GM18907 (cell line): Measurements from ENCODE around the gene SHROOM3.
"Not testable (repeated sequence)": the region's sequence is repeated elsewhere in the genome, so short reads cannot be mapped to it uniquely, and the experiment has no call there.

Source experiments
- ATAC-seq: cut with Tn5 transposase; IDR thresholded peaks from one replicate; pipeline ENCODE4 v1.9.1; 2021; ENCODE audit warnings: mild to moderate bottlenecking, moderate library complexity; ENCODE audit not compliant: unreplicated experiment

The SHROOM3 gene

DNA sequence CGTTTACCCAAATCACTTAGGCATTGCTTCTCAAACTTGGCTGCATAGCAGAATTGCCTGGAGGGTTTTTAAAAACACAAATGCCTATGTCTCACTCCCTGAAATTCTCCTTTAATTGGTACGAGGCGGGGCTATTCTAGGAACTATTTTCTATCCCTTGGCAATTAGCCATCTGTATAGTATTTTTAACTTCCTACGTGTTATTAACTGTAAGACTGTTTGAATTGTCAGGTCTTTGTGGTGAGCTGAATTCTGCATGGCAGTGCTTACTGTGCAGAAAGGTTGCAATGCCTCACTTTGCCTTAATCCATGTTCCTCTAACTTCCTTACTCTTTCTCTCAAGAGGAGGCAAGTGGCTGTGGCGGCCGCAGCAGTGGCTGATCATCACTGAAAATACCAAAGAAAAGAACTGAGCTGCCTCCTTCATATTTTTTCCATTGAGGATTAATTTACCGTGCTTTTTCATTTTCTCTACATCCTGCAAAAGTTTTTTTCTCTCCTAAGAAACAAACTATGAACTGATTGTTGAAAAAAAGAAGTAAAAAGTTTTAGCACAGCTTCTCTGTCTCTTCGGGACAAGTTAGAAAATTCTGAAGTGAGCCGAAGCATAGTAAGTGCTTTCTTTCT lies at the start of gene SHROOM3:
Gene SHROOM3 (plus strand): TSS at position 329 of the 627 bp plus-strand sequence. CDS start 824 bp downstream, outside the sequence.
- no peak for ATAC-seq

DNA sequence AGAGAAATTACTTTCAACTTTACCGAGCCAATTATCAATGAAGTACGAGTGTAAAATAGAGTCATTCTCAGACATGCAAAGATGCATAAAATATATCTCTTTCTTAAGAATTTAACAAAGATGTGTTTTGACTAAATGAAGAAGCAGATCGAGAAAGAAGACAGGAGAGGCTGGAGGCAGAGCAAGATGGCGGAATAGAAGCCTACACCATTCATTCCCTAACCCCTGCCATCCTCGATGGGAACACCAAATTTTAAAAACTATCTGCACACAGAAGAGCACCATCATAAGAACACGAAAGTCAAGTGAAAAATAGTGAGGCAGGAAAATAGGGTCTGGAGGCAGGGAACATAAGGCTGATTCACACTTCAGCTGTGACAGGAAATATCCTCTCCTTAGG lies 49.1 kb upstream of the SHROOM3 start:
- ATAC-seq = no peak

DNA sequence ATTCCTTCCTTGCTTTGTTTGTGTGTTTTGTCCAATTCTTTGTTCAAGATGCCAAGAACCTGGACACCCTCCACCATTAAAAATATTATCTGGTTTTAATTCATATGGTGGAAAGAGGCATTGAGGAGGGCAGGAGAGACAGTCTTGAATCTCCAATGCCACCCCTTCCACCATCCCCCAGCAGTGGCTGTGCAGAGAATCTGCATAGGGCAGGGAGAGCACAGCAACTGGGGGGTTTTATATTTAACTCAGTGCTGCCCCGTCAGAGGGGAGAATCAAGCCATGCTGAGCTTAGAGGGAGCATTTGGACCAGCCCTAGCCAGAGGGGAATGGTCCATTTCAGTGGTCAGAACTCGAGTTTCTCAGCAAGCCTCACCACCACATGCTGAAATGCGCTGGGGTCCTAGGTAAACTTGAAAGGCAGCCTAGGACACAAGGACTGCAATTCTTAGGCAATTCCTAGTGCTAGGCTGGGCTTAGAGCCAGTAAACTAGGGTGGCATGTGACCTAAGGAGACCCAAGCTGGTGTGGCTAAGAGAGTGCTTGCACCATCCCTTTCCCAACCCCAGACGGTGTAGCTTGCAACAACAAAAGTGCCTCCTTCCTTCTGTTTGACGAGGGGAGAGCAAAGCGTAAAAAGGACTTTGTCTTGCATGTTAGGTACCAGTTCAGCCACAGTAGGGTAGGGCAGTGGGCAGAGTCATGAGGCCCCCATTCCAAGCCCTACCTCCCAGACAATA lies 48.3 kb upstream of the SHROOM3 start:
- no peak for ATAC-seq

DNA sequence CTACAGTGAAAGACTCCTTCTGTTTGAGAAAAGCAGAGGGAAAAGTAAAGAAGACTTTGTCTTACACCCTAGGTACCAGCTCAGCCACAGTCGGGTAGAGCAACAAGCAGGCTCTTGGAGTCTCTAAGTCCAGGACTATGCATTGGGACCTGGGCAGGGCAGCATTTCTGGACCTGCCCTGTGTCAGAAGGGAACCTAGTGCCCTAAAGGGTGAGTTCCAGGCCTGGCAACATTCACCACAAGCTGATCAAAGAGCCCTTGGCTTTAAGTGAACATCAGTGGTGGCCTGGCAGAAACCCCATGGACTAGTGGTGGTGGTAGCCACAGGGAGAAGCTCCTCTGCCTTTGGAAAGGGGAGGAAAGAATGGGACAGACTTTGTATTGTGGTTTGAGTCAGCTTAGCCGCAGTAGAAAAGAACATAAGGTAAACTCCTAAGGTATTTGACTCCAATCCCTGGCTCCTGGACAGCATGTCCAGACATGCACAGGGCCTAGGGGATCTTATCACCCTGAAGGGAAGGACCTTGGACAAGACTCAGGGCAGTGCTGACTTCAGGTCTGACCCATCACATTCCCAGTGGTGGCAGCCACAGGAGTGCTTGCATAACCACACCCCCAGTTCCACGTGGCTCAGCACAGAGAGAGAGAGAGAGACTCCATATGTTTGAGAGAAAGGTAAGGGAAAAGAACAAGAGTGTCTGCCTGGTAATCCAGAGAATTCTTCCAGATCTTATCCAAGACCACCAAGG lies 46.7 kb upstream of the SHROOM3 start:
- ATAC-seq = no peak

DNA sequence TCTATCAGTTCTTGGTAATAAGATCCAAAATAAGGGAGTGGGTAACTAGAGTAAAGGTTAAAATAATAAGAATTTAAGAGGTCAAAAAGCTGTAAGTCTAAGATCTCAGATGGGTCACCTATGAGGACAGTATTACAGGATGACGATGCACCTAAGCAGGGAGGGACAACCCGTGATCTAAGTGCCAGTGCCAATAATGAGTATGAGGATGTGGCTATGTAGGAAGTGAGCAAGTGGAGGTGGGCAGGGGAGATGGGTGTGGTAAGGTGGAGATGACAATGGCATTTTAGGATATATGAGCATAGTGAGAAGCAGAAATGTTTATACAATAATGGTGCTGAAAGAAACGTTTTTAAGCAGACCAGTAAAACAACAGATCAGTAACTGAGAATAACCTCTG lies 33.4 kb upstream of the SHROOM3 start:
- no peak for ATAC-seq

DNA sequence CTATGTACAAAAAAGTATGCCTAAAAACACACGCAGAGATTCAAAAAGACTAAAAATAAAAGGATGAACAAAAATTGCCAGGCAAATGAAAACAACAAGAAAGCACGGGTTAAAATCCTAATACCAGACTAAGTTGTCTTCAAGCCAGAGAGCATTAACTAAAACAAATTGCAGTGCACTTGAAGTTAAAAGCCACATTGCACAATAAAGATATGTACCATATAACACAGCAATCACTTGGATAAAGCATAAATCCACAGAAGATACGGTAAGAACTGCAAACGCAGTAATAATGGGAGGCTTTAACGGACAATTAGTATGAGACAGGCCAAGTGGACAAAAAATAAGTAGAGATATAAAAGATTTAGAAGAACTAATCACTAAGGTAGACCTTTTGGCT lies 28.9 kb upstream of the SHROOM3 start:
- no peak for ATAC-seq

DNA sequence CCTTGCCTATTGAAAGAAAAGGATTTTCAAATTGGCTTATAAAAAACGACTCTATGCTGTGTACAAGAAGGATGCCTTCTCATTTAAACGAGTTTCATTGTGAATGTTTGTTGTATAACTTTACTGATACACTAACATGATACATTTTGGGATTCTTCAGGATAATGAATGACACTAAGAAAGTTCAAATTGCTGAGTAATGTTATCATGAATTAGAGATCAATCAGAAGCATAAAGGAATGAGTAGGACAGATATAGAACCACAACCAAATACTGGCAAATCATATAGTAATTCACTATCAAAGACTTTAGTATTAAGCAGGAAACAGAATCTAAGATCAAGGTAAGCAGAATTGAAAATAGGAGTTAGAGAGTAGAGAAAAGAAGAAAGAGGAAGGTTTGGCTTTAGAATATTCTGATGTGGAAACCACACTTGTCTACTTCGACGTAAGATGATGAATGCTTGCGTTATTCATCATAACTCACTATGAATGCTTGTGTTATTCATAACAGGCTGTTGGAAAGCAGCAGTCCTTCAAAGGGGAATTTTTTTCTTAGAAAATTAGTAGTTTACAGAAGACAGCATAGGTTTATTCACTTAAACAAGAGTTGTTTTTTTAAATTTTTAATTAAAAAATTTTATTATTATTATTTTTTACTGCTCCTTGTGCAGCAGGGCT lies 27.4 kb upstream of the SHROOM3 start:
- no peak for ATAC-seq

DNA sequence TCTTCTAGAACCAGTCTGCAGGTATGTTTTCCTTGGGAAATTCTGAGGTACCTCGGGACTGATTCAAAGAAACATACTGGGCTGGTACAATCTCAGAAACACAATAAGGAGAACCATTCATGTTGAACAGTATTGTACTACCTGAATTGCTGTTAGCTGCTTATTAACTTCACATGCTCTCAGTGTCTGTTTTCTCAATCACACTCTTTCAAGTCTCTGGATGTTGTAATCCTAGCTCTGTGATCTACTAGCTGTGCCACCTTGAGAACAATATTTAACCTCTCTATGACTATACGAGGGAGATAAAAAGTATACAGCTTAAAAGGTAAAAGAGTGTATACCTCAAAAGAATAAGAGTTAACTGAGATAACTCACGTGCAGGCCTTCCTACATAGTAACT lies 24.4 kb upstream of the SHROOM3 start:
- no peak for ATAC-seq

DNA sequence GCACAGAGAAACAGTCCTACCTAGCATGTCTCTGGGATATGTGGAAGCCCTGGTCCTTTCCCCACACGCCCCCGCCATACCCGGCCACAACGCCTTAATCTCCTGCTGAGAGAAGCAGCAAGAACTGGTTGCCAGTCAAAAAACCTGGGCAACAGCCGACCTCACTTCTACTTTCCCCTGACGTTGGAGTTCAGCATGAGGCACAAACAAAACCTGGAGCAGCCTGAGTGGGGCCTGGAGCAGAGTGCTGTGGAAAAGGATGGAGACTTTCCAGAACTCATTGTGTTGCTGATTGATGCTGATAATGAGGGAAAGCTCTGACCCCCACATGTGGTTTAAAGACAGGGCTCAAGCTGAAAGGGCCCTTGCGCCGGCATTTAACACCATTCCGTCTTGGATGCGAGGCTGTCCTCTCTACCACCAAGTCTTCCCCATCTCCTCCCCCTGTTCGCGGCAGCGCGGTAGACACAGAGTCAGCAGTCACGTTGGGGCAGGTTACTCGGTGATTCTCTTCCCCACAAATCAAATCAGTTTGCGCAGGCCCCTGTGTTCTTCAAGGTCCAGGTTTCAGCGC lies 14.8 kb upstream of the SHROOM3 start:
- ATAC-seq = no peak

DNA sequence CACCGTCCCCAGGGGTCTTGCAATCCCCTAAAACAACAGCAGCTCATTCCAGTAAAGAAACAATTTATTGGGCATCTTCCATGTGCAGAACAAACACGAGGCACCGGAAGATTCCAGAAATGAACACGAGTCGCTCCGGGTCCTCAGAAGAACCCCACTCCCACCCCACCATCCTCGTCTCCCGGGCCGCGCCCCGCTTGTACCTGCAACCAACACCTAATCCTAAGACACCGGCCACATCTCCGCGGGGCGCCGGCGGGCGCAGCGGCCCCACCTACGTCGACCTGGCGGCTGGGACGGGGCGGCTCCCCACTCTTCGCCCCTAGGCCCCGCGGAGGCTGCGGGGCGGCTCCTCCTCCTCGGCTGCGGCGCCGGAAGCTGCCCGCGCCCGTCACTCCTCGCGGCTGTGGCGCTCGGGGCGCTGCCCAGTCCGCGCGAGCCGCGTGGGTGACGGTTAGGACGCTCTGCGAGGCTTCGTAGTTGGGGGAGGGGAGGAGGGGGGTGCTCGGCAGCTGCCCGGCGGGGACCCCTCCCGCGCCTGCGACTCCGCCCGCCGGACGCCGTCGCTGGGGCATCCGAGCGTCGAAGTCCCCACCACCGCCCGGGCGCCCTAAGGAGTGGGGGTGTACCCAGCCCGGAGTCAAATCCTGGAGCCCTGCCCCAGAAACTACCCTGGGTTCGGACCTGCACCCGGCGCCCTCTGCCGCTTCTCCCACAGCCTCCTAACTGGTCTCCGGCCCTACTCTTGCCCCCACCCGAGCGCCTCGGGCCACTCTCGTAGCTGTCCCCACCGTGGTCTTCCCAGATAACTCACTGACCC lies 14.1 kb upstream of the SHROOM3 start, which contains the start of gene CCDC158:
Gene CCDC158 (minus strand): TSS at position 380 of the 820 bp plus-strand sequence. CDS start 17,934 bp downstream, outside the sequence.
- ATAC-seq = no peak

DNA sequence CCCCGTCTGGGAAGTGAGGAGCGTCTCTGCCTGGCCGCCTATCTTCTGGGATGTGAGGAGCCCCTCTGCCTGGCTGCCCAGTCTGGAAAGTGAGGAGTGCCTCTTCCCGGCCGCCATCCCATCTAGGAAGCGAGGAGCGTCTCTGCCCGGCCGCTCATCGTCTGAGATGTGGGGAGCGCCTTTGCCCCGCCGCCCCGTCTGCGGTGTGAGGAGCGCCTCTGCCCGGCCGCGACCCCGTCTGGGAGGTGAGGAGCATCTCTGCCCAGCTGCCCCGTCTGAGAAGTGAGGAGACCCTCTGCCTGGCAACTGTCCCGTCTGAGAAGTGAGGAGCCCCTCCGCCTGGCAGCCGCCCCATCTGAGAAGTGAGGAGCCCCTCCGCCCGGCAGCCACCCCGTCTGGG lies 11.9 kb upstream of the SHROOM3 start:
- ATAC-seq = not testable (repeated sequence)

DNA sequence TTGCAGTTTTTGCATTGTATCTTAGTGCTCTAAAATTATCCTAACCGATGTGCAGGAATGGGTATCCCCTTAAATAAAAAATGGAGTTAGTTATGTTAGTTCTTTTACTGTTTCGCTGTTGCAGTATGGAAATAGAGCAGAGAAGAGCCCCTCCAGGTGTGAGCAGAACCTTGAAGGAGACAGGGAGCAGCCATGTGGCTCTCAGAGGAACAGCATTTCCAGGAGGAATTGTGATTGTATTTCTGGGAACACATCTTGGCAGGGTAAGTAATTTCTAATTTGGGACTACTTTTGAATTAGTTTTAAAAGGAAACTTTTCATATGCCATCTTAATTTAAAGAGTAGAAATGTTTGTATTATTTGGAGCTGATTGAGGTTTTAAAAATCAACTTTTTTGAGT lies 8.8 kb upstream of the SHROOM3 start:
- ATAC-seq = no peak

DNA sequence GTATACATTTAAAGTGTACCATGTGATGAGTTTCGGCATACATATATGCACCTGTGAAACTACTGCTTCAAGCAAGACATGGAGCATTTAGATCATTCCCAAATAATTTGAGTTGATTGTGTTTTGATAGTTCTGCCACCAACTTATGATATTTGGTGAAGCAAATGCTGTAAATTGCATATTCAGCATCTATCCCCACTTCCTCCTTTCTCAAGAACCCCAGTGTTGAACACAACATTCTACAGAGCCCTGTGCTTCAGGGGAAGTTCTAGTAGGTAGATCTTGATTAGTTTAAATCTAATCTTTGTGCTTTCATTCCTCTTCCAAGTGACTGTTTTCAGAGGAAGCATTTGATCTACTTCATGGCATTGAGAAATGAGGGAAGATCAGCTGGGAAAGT lies 5.4 kb upstream of the SHROOM3 start:
- no peak for ATAC-seq

DNA sequence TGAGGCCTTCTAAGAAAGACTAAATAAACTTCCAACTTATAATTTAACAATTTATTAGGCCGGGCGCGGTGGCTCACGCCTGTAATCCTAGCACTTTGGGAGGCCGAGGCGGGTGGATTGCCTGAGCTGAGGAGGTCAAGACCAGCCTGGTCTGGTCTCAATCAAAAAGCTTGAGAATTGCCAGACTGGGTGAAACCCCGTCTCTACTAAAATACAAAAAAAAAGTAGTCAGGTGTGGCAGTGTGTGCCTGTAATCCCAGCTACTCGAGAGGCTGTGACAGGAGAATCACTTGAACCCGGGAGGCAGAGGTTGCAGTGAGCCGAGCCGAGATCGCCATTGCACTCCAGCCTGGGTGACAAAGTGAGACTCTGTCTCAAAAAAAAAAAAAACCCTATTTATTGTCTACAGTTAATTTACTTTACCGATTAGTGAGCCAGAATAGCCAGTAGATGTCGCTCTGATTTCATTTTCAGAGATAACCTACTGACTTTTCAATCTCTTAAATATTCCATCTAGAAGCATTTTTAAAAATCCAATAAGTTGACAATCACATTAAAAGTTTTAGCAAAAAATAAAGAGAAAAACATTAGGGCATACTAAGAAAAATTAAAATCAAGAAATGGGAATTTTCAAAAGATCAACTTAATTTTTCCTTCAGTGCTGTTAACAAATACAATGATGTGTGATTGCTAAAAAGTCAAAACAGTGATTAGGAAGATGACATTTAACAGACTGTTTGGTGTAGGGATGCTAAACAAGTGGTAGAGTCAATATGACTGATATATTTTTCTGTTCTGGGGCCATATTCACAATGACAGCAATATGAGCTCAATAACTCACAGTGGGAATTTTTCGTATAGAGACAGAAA lies 4.3 kb upstream of the SHROOM3 start:
- ATAC-seq = no peak

DNA sequence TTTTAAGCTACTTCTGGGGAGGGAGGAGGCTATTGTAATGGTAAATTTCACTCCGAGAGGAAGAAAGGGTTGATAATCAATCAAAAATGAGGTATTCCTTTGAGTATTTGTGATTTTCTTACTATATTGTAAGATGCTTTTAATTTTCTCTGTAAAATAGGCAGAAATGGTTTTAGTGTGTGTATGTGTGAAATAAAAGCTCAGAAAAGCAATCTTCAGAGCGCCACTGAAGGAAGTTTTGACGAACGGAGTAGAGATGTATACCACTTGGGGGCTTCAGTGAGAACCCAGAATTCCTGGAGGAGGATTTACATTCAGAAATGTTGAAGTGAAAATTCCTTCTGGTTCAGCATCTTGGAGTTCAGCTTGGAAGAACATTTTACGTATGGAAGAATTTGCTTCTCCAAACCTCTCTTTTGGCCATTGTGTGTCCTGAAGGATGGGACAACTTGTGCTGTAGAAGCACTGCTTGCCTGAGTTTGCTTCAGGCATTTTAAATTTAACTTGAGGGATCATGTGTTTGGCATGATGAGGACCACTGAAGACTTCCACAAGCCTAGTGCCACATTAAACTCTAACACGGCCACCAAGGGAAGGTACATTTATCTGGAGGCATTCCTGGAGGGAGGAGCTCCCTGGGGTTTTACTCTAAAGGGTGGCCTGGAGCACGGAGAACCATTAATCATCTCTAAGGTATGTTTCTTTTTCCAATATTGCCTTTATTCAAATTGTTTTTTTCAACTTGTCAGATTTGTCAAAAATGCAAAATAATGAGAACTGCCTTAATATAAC lies 695 bp downstream of the SHROOM3 start:
- ATAC-seq = no peak

DNA sequence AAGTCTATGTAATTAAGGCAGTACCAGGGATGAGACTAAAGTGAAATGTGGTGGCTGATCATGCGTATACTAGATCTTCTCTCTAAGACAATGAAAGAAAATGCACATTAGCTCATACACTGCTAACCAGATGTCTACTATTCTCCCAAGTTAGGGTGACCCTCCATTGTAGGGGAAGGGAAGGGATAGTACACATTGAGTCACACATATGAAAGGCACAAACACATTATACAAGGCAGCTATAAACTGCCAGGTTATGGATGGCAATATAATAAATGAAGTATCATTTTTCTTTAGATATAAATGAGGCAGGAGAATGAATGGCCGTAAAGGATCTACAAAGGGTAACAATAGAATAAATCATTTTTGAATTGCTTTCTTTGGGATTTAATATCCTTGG lies 4.5 kb downstream of the SHROOM3 start:
- no peak for ATAC-seq

DNA sequence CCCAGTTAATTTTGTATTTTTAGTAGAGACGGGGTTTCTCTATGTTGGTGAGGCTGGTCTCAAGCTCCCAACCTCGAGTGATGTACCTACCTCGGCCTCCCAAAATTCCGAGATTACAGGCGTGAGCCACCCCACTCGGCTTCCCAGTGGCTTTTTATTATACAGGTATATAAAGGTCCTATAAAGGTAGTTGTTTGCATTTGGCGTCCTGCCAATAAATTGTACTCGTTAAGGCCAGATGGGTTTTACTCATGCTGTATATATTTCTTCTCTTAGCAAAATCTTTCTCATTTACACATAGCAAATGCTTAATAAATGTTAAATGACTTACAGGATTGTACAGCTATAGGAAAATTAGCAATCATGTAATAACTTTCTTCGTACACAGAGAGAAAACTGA lies 6.9 kb downstream of the SHROOM3 start:
- ATAC-seq = no peak

DNA sequence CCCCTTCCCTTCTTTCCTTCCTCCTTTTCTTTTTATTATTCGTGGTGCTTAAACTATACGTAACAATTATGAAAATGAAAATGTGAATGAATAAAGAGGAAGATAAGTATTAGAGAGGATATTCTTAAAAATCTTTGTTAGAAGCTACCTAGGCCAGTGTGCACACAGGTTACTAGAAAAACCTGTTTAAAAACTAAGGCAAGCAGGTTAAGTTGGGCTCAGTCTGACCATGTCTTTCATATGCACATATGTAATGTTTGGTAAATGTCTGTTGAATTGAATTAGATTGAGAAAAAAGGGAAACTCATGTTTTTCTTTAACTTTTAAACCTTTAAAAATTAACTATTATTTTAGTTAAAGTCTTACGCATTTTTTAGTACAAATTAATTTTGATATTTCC lies 7.8 kb downstream of the SHROOM3 start:
- ATAC-seq = no peak
